Hepatocyte (in vitro differentiated cells): ENCODE results near the gene GXYLT2. TPM values are rescaled to one million over a fixed set of nuclear protein-coding genes. Genes with fewer than 3 reads are reported as not detected.

Experiments
- DNase-seq: peaks from one replicate; pipeline ENCODE4 v3.0.0-alpha.2; 2016; ENCODE audit warnings: low spot score
- H2AFZ ChIP-seq: fragments of 200-600 bp; sonication (generic); 2 replicates; pipeline ENCODE4 v1.6.0; 2016; ENCODE audit warnings: antibody characterized with exemption, mild to moderate bottlenecking
- H3K27ac ChIP-seq: fragments of 200-600 bp; sonication (generic); 2 replicates; pipeline ENCODE4 v1.5.1; 2016; ENCODE audit warnings: mild to moderate bottlenecking
- H3K27me3 ChIP-seq: fragments of 200-600 bp; sonication (generic); 2 replicates; pipeline ENCODE4 v1.6.1; 2016
- H3K36me3 ChIP-seq: fragments of 200-600 bp; sonication (generic); replicated peaks from 2 replicates; pipeline ENCODE4 v1.5.1; 2016; ENCODE audit warnings: low read depth; ENCODE audit not compliant: insufficient read depth
- H3K4me1 ChIP-seq: fragments of 200-600 bp; sonication (generic); 2 replicates; pipeline ENCODE4 v1.5.1; 2016; ENCODE audit warnings: mild to moderate bottlenecking, moderate library complexity; ENCODE audit not compliant: insufficient read depth
- H3K4me2 ChIP-seq: fragments of 200-600 bp; sonication (generic); 2 replicates; pipeline ENCODE4 v1.6.0; 2016
- H3K4me3 ChIP-seq: fragments of 200-600 bp; sonication (generic); 2 replicates; pipeline ENCODE4 v1.5.1; 2016; ENCODE audit warnings: mild to moderate bottlenecking
- H3K79me2 ChIP-seq: fragments of 200-600 bp; sonication (generic); 2 replicates; pipeline ENCODE4 v1.6.0; 2017; ENCODE audit warnings: mild to moderate bottlenecking
- H3K9me2 ChIP-seq: fragments of 200-600 bp; sonication (generic); replicated peaks from 2 replicates; pipeline ENCODE4 v1.6.0; 2017; ENCODE audit warnings: mild to moderate bottlenecking; ENCODE audit not compliant: insufficient read depth
- H3K9me3 ChIP-seq: fragments of 200-600 bp; sonication (generic); 2 replicates; pipeline ENCODE4 v1.5.1; 2016; ENCODE audit warnings: low read depth, mild to moderate bottlenecking
- H4K20me1 ChIP-seq: fragments of 200-600 bp; sonication (generic); 2 replicates; pipeline ENCODE4 v1.6.0; 2016; ENCODE audit warnings: mild to moderate bottlenecking; ENCODE audit not compliant: insufficient read depth, poor library complexity, severe bottlenecking
- EZH2 ChIP-seq: fragments of 200-600 bp; sonication (generic); IDR thresholded peaks from 2 replicates; pipeline ENCODE4 v1.6.1; 2016; ENCODE audit warnings: antibody characterized with exemption, mild to moderate bottlenecking, borderline replicate concordance
- EZH2phosphoT487 ChIP-seq: fragments of 200-600 bp; sonication (generic); IDR thresholded peaks from one replicate; pipeline ENCODE4 v1.6.1; 2018; ENCODE audit warnings: antibody characterized with exemption, mild to moderate bottlenecking, low read depth, moderate library complexity; ENCODE audit not compliant: unreplicated experiment, severe bottlenecking
- WGBS: methylation state at CpG from one replicate; pipeline ENCODE4 v1.1.6; 2016; ENCODE audit warnings: low lambda C conversion rate; ENCODE audit errors: missing lambda C conversion rate; 5-methylcytosine and 5-hydroxymethylcytosine counted together
- polyA plus RNA-seq: library from polyadenylated mRNA; unstranded; fragments of >200 nt; fragmentation: Nextera tagmentation; extraction: Ambion mirVana; gene quantifications from 2 replicates; pipeline ENCODE4 v1.2.1, GENCODE V29; 2016
- total RNA-seq: library from RNA; depleted of rRNA; stranded (reverse); fragments of >200 nt; gene quantifications from 2 replicates; pipeline ENCODE4 v1.2.3, GENCODE V29; 2014
- TF ChIP-seq, protein P1 (sequence below): fragments of 200-600 bp; sonication (generic); IDR thresholded peaks from 2 replicates; pipeline ENCODE4 v1.5.1; 2016; ENCODE audit warnings: antibody characterized with exemption, mild to moderate bottlenecking; ENCODE audit not compliant: poor library complexity

GXYLT2 gene
- total and polyA plus RNA-seq, 2 experiments from 2014 or later = 27.4 to 35.7 TPM

DNA sequence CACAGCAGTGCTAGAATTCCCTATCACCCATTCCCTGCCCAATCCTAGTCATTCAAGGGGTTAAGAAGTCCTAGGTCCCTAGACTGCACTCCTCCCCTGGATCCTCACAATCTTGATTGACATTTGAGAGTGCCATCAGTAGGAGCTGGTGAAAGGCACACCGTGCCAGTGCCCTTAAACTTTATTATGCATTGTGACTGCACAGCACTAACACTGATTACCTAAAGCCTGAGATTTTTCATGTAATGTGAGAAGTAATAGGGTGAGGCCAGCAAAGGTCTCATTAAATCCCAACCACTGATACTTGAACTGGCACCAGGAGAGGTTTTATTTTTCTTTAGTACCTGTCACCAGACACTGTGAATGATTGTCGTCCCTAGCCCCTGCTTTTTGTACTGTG lies 16.3 kb downstream of the GXYLT2 start:
- Histone ChIP-seq H3K4me1 (peaks cover 4% of the 10 kb centered on the region), H3K27ac (no peak overlapping the region), H4K20me1 (no peaks in the 10 kb centered on the region), H3K4me2 (no peak overlapping the region), H3K9me2 (no peaks in the 10 kb centered on the region), H3K27me3 (no peaks in the 10 kb centered on the region), H2AFZ (no peak overlapping the region), H3K9me3 (no peaks in the 10 kb centered on the region), H3K4me3 (no peak overlapping the region), H3K36me3 (no peaks in the 10 kb centered on the region), H3K79me2 (peaks cover 37% of the 10 kb centered on the region)
- TF ChIP-seq EZH2 (no peak), EZH2phosphoT487 (no peak)
- TF ChIP-seq, protein P1, sequence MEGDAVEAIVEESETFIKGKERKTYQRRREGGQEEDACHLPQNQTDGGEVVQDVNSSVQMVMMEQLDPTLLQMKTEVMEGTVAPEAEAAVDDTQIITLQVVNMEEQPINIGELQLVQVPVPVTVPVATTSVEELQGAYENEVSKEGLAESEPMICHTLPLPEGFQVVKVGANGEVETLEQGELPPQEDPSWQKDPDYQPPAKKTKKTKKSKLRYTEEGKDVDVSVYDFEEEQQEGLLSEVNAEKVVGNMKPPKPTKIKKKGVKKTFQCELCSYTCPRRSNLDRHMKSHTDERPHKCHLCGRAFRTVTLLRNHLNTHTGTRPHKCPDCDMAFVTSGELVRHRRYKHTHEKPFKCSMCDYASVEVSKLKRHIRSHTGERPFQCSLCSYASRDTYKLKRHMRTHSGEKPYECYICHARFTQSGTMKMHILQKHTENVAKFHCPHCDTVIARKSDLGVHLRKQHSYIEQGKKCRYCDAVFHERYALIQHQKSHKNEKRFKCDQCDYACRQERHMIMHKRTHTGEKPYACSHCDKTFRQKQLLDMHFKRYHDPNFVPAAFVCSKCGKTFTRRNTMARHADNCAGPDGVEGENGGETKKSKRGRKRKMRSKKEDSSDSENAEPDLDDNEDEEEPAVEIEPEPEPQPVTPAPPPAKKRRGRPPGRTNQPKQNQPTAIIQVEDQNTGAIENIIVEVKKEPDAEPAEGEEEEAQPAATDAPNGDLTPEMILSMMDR = no peak
- DNase-seq = no peak
- WGBS = 68% methylated on average over 2 of the region's 2 CpGs

DNA sequence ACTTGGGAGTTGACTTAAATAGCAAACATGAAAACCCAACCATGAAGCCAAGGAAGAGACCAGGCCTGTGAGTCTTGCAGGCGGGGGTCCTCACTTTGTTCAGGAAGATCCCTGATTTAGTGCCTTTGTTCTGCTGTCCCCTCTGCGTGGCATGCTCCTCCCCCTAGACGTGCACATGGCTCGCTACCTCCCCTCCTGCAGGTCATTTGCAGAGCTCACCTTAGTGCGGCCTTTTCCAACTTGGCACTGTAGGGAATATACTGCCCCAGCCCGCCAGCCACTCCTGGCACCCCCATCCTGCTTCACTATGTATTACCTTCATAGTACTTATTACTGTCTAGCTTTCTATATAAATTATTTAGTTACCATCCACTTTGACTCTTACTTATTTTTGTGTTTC lies 18.3 kb downstream of the GXYLT2 start:
- DNase-seq = no peak
- no peaks in the 10 kb centered on the region for H3K9me2 ChIP-seq
- peaks cover 32% of the 10 kb centered on the region for H3K79me2 ChIP-seq
- no peak overlapping the region for H2AFZ ChIP-seq
- H3K4me3 ChIP-seq = no peak overlapping the region
- H3K4me1 ChIP-seq = peaks cover 4% of the 10 kb centered on the region
- no peaks in the 10 kb centered on the region for H3K27me3 ChIP-seq
- TF ChIP-seq EZH2phosphoT487 (no peak), EZH2 (no peak)
- TF ChIP-seq, protein P1 = no peak
- 84% methylated on average over 6 of the region's 6 CpGs for WGBS
- no peaks in the 10 kb centered on the region for H4K20me1 ChIP-seq
- no peaks in the 10 kb centered on the region for H3K36me3 ChIP-seq
- no peaks in the 10 kb centered on the region for H3K9me3 ChIP-seq
- H3K4me2 ChIP-seq = no peak overlapping the region
- no peak overlapping the region for H3K27ac ChIP-seq

DNA sequence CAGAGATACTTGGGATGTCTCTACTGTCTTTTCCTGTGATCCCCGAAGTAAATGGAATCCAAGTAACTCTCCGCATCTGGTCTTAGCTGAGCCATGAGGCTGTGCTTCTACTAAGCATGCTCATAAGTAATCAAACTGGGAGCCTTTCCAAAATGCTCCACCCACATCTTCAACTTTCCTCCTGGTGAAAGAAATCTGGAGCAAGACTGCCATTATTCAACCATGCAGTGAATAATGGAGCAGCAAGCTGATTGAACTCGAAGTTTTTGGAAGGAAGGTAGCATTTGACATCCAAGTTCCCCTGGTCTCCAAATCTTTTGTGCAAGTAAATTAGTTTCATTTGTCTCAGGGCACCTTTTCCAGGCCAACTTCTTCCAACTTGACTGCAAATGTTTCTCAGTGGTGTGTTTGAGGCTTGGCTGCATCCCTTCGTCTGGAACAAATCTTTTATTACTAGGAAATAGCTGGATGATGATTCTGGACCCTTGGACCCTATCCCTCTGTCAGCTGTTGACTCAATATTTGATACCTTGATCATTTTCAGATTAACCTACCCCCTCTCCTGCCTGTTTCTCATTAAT lies 19.4 kb downstream of the GXYLT2 start:
- H3K4me2 ChIP-seq = no peak overlapping the region
- peak overlapping the region; percentile 24 for H3K27ac ChIP-seq
- 76% methylated on average over 4 of the region's 4 CpGs for WGBS

More for the DNA sequence above, 19.4 kb downstream of the GXYLT2 start:
- peaks cover 27% of the 10 kb centered on the region for H3K79me2 ChIP-seq
- no peaks in the 10 kb centered on the region for H3K36me3 ChIP-seq
- no peak overlapping the region for H2AFZ ChIP-seq
- H3K4me3 ChIP-seq = no peak overlapping the region
- H4K20me1 ChIP-seq = no peaks in the 10 kb centered on the region
- peak; percentile 32 for DNase-seq
- H3K9me3 ChIP-seq = no peaks in the 10 kb centered on the region
- no peaks in the 10 kb centered on the region for H3K27me3 ChIP-seq
- H3K9me2 ChIP-seq = no peaks in the 10 kb centered on the region
- TF ChIP-seq, protein P1 = no peak
- TF ChIP-seq EZH2 (no peak), EZH2phosphoT487 (no peak)
- peaks cover 4% of the 10 kb centered on the region for H3K4me1 ChIP-seq
